K562 (cell line): Measurements from ENCODE around the gene CAPZA1. TPM values are rescaled to one million over a fixed set of nuclear protein-coding genes. Genes with fewer than 3 reads are reported as not detected.

Source experiments
- ATF7 ChIP-seq: fragments of 450-650 bp; IDR thresholded peaks from 2 replicates; pipeline ENCODE4 v1.7.1; 2014; ENCODE audit warnings: mild to moderate bottlenecking, moderate library complexity
- CCNT2 ChIP-seq: IDR thresholded peaks from 2 replicates; pipeline ENCODE4 v1.6.1; 2011; ENCODE audit warnings: borderline replicate concordance, low read depth, mild to moderate bottlenecking, moderate library complexity, mixed read lengths, low read length; ENCODE audit not compliant: insufficient read length; ENCODE audit errors: extremely low read depth
- RAD51 ChIP-seq: fragments of 450-650 bp; IDR thresholded peaks from 2 replicates; pipeline ENCODE4 v1.7.1; 2016; ENCODE audit warnings: low read depth, mild to moderate bottlenecking, borderline replicate concordance
- SMARCA4 ChIP-seq: fragments of 450-650 bp; IDR thresholded peaks from 2 replicates; pipeline ENCODE4 v1.6.1; 2016
- ZNF217 ChIP-seq: sonication (generic); formaldehyde crosslinking; IDR thresholded peaks from 2 replicates; pipeline ENCODE4 v1.8.0; 2022; ENCODE audit warnings: mild to moderate bottlenecking, missing genetic modification reagents
- polyA plus RNA-seq, 8 experiments: library from polyadenylated mRNA; depleted of rRNA in 4 of 8; stranded (reverse) in 5 of 8; unstranded in 3 of 8; fragments of >200 nt; fragmentation: Nextera tagmentation in 2 of 8; fragmentation: Illumina TruSeq in 1 of 8; extraction: Ambion mirVana in 2 of 8; extraction: Trizol in 1 of 8; gene quantifications; 2 replicates each; pipeline versions ENCODE4 v1.2.1 to v1.2.3, GENCODE V29; 2011 to 2014; ENCODE audit warnings: inconsistent platforms in 1 of 8, missing spikeins in 1 of 8
- total RNA-seq, 7 experiments: library from RNA; depleted of rRNA in 6 of 7; stranded (reverse); fragments of >200 nt in 6 of 7; fragmentation: Illumina TruSeq in 2 of 7; extraction: Trizol in 2 of 7; gene quantifications; 2 replicates each; pipeline versions ENCODE4 v1.2.1 to v1.2.3, GENCODE V29; 2011 to 2021; ENCODE audit warnings: low replicate concordance in 1 of 7
- TF ChIP-seq, protein P1 (sequence below), 2 experiments: IDR thresholded peaks in 1 of 2; conservative IDR thresholded peaks in 1 of 2; 2 replicates each; pipeline ENCODE4 v1.6.1; 2016; ENCODE audit warnings: low read depth in 2 of 2, mild to moderate bottlenecking in 1 of 2, missing compliant biosample characterization in 1 of 2, missing genetic modification characterization in 1 of 2, moderate library complexity in 1 of 2

The CAPZA1 gene
- total and polyA plus RNA-seq, 9 of the 15 experiments (the other 6 are each of a cell fraction or from before 2014, with no cell fraction given) = 237 to 1,020 (median 306) TPM

DNA sequence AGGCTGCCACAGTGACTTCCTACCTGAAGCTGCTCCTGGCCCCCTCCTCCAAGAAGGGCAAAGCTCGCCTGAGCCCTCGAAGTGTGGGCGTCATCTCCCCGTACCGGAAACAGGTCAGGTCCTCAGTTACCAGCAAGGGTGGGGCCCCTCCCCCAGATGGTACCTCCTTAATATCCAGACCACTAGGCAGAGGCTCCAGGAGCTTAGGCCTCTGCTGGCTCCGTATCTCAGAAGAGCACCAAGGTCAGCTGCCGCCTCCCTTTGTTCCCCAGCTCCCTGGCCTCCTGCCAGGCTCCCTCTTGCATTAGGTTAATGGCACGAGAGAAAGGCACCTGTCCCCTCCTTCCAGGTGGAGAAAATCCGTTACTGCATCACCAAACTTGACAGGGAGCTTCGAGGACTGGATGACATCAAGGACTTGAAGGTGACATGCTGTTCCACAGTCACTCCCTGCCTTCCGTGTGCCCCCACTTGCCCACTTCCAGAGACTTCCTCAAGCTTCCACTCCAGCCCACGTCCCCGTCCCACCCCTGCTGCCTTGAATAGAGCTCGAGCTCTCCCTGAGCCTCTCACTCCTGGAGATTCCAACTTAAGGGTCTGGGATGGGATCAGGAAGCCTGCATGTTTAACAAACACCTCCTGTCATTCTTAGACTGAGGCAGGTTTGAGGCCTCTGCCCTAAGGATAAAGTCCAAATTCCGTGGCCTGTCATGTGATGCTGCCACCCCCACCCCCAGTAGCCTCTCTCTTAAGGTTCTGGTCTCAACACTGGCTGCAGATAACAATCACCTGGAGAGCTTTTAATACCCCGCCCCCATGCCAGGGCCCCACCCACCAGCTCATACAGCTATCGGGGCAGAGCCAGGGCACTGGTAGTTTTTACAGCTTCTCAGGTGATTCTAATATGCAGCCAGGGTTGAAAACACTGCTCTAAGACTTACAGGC lies 79.0 kb downstream of the CAPZA1 start (continued):
- TF ChIP-seq, protein P1, sequence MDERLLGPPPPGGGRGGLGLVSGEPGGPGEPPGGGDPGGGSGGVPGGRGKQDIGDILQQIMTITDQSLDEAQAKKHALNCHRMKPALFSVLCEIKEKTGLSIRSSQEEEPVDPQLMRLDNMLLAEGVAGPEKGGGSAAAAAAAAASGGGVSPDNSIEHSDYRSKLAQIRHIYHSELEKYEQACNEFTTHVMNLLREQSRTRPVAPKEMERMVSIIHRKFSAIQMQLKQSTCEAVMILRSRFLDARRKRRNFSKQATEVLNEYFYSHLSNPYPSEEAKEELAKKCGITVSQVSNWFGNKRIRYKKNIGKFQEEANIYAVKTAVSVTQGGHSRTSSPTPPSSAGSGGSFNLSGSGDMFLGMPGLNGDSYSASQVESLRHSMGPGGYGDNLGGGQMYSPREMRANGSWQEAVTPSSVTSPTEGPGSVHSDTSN (CRISPR knock-in tag; IDR thresholded peaks at IDR 0.05; ENCODE audit: low read depth) = no peak
- TF ChIP-seq, protein P1 (tag; conservative IDR thresholded peaks at IDR 0.05; ENCODE audit: low read depth) = no peak
- TF ChIP-seq ZNF217 (CRISPR knock-in tag) (no peak), CCNT2 (no peak), RAD51 (peak; percentile 80), ATF7 (no peak), SMARCA4 (peak; percentile 13; the same call in 1 of the 2 replicates)
